A172 (cell line): ENCODE results near the gene GRIK3. TPM values are rescaled to one million over a fixed set of nuclear protein-coding genes. Genes with fewer than 3 reads are reported as not detected.

Source experiments
- DNase-seq: peaks from one replicate; pipeline ENCODE4 v3.0.0-alpha.2; 2015; ENCODE audit warnings: low spot score
- total RNA-seq: library from RNA; depleted of rRNA; stranded (reverse); fragments of >200 nt; shearing (Covaris generic); gene quantifications from 2 replicates; pipeline ENCODE4 v1.2.3, GENCODE V29; 2014

The GRIK3 gene
- total RNA-seq, 1 experiment from 2014 or later = not detected

DNA sequence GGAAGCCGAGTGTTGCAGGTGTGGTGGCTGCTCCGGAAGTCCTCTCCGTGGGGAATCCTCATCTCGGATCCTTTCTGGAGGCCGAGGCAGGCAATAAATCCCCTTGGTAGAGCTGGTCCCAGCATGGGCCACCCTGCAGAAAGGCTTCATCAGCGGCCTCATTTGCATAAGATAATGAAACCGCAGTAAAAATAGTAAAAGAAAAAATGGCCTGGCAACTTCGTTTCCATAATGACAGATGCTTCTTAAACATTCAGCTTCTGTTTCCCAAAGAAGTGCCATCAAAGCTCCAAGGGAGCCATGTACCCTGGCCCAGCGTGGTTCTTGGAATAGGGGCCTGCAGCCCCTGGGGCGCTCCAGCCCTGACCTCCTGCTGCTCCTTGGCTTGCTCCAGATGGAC is 244.1 kb downstream of the GRIK3 start:
- no peak for DNase-seq

DNA sequence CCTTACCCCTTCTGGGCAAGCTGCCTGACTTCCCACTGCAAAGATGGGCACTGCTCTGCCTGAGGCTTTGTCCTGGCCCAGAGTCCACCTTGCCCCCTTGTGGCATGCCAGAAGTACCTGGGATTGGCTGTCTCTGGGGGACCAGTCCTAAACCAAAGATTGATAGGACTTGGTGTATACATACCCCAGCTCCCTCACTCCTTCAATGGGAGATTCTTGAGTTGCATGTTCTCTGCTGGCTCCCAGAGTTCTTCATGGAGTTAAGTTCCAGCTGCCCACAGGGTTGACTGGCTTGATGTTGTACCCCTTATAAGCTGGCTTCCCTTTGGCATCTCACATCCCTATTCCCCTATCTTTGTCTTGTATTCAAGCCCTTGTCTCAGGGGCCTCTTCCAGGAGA is 244.8 kb downstream of the GRIK3 start:
- no peak for DNase-seq

DNA sequence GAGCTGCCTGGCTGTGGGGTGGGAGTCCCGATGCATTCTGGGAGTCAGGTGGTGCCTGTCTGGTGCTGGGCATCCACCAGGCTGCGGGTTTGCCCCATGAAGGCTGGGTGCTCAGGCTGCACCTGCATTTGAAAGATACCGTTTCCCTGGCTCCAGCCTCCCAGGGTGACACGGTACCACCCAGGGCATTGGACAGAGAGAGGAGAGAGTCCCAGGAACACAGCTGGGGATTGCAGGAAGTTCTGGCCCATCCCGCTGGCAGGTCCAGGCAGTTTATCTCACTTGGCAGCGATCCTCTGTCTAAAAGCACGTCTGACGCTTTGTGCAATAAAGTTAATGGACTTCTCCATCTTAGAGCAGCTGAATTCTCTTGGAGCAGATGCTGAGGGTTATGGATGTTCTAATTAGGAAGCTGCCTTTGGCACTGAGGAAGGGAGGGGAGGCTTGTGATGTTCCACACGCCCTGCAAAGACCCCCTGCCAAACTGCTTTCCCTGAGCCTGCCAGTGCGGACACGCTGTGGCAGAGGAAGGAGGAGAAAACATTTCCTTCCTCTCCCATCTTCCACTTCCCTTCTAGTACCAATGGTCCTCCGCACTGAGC is 246.9 kb downstream of the GRIK3 start:
- no peak for DNase-seq

DNA sequence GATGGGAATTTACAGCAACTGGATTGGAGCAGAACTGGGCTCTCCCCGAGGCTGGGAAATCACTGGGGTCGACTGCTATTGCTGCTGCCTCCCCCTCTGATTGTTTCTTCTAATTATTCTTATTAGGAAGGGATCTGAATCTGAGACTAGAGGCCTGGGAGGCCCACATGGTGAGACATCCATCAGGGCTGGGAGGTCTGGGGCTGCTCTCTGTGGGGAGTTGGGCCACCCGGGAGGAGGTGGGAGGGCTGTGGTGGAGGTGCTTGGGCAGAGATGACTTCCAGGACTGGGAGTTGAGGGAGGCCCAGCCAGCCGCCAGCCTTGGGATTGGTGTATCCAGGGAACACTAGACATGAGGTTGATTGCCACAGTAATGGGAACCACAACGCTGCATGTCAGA is 247.9 kb downstream of the GRIK3 start:
- DNase-seq = no peak

DNA sequence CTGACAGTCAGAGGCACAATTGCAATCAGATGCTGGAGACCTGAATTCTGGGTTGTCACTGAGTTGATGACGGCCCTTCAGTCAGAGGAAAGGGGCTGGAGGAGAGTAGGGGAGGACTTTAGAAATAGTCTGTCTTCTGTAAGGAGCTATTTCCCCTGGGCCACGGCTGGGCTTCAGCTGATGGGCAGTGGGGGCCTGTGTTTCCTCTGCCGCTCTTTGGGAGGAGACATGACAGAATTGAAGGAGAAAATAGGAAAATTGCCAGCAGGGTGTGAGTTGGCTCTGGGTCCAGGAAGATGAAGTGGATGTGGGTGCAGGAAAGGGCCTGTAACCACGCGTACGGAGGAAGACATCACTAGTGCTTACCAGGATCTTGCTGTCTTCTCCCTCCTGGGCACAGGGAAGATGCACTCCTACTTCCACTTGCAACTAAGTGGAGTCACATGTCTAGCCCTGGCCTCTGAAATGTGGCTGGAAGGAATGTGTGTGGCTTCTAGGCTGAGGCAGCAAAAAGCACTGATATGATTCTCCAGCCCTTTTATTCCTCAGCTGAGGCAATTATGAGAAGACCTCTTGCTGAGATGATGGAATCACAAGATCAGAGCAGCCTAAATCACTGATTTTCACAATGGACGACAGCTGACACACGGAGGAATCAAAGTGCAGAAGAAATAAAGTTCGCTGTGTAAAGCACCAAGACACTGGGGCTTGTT is 250.0 kb downstream of the GRIK3 start:
- DNase-seq = no peak

DNA sequence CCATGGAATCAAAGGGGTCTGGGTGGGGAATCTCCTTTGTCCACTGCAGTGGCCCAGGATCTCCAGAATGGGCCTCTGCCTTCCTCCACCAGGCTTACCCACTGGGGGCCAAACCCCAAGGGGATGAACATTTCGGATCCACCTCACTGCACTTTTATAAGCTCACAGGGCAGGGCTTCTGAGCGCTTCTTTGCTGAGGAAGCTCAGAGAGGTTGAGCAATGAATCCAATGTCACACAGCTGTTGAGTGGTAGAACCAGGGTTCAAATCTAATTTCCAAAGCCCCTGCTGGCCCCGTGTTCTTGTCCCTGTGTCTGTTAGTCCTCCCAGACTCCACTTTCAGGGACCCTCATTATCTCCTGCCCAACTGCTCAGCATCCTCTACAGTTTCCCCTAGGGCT is 250.8 kb downstream of the GRIK3 start:
- DNase-seq = no peak

DNA sequence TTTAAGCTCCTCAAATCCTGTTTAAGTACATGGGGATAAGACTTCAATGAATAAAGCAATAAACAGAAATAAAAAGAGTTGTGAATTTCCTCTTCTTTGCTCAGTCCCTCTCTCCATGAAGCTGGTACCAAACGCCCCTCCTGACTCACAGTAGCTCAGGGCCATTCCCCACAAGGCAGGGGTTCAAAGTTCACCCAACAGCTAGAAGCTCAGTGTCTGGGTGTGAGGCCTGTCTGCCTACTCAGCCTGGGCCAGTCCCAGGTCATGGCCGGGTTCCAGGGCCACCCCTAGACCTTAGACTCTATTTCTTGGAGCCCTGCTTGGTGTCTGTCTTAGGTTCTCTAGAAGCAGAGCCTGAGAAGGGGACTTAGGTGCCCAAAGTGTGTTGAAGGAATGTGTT is 251.5 kb downstream of the GRIK3 start:
- DNase-seq = no peak

DNA sequence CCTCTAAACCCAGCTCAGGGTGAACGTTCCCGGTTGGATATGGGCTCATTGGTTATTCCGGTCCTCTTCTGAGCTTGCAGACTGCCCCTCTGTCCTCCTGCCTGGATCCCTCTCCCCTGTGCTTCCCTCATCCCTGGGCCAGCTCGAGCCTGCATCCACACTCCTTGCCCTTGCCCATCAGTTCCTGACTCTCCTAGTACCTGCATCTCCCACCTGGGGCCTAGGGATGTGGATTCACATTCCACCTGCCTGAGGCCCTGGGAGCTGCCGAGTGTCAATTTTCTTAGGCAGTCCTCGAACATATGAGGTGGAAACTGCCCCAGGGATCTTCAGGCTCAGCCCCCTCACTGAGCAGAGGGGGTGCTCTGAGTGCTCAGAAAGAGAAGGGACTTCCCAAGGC is 252.2 kb downstream of the GRIK3 start:
- no peak for DNase-seq

DNA sequence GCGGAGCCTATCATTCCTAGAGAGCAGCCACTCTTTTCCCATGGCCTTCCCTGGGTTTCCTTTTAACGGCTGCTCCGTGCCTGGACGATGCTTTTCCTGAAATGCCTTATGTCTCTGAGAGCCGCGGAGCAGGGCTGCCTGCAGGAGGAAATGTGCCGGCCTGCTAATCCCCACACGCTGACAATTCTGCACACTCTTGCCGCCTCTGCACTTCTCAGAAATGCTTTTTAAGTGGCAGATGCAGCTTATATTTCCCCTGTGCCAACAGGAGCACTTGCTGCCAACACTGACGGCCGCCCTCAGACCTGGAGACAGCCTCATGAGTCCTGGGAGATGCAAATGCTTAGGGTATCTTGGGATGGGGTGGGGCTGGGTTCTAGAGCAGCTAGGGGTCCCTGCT is 253.2 kb downstream of the GRIK3 start:
- DNase-seq = no peak

DNA sequence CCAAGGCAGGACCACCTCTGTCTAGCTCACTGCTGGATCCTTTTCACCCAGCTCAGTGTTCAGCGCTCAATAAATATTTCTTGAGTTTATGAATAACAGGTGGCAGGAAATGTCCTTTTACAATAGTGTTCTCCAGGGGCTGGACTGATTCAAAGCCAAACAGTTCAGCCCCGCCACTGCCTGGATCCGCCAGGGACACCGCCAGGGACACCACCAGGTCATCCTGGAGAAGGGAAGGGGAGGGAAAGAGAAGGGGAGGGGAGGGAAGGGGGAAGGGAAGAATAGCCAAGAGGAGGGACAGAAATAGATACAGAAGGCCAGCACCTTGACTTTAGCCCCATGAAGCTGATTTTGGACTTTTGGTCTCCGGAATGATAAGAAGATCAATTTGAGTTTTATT is 255.6 kb downstream of the GRIK3 start:
- no peak for DNase-seq

DNA sequence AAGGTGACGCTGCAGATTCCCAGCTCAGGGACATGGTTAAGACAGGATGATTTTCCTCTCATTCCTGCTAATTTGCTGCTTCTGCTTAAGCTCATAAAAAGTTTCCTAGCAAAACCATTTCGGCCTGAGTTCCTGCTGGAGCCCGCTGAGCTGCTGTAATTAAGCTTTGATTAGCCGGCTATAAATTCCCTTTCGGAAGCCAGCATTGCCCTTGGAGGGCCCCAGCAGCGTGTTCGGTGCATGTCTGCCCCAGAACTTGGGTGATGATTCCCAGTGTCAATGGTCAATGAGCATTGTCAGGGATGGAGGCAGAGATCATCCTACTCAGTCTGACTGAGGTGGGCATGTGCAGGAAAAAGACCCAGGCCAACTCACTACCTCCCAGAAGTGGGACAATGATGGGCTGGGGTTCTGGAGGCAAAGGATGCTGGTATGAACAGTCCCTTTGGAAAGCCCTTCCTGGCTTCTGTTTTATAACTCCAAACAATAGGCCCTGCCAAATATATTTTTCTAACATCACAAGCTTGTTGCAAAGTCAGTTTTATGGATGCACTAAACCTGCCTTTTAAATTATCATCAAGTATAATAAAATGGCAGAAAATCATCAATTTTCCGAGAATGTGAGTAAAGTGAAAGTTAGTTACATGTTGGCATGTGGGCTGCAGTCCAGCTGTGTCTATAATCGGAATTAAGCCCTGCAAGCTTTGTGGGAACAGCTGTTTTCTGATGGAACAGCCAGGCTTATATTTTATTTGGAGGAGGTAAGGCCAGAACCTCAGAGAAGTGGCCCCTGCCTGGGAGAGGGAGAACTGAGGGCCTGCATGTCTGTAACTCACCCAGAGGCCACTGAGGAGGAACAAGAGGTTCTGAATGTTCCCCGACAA is 257.1 kb downstream of the GRIK3 start:
- no peak for DNase-seq

DNA sequence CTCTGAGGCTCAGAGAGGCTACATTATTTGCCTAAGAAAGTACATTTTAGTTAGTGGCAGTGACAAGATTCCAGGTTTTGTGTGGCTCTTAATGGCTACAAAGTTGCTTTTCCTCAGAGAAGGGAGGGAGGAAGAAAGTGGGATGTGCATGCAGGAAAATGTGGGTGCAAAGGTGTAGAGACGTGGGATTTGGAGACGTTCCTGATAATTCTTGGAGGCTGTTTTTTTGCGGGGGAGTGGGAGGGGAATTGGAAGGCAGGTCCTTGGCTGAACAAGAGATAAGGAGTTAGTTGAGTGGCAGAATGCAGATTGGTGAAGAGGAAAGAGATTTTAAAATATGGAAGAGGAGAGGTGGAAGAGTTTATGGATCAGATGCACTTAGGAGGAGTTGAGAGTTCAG is 258.1 kb downstream of the GRIK3 start:
- no peak for DNase-seq

DNA sequence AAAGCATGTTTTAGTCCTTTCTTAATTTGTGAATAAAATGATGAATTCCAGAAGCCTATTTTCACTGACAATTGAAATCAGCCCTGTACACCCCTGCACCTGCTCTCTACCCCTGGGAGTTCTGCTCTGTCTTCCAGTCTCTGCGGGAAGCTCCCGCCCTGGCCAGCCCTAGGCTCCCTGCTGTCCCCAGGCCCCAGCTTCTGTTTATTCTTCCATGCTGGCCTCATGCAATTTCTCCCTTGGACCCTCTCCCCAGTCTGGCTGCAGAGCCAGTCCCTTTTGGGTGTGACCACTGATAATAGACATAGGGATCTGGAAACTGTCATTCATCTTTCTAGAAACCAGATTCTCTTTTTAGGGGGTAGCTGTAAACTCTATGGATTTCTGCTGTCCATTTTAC is 258.6 kb downstream of the GRIK3 start:
- no peak for DNase-seq

DNA sequence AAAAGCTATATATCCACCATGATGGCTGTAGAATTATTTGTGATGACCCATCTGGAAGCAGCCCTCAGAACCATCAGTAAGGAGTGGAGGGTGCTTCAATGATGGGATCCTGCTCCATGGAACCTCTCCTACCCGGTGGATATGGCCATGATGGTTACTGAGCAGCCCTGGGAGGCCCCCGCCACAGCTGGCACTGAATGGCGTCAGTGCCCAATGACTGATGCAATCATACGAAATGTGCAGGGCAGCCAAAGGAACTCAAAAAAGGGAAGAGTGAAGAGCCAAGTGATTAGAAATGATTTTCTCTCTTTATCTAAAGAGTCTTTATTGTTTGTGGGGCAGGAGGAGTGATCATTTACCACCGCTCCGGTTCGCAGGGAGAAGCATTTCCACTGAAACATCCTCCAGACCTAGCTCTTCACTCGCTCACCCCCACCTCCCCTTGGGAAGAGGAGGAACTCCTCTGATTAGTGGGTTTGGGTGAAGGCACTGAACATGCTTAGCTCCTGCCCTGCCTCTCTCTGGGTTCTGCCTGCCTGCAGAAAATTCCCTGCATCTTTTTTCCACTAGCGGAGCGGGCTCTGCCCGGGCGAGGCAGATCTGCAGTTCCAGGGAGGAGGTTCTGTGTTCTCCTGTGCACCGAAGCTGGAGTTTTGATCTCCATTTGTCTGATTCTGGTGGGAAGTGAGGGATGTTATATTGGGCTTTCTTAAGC is 260.3 kb downstream of the GRIK3 start:
- DNase-seq = no peak

DNA sequence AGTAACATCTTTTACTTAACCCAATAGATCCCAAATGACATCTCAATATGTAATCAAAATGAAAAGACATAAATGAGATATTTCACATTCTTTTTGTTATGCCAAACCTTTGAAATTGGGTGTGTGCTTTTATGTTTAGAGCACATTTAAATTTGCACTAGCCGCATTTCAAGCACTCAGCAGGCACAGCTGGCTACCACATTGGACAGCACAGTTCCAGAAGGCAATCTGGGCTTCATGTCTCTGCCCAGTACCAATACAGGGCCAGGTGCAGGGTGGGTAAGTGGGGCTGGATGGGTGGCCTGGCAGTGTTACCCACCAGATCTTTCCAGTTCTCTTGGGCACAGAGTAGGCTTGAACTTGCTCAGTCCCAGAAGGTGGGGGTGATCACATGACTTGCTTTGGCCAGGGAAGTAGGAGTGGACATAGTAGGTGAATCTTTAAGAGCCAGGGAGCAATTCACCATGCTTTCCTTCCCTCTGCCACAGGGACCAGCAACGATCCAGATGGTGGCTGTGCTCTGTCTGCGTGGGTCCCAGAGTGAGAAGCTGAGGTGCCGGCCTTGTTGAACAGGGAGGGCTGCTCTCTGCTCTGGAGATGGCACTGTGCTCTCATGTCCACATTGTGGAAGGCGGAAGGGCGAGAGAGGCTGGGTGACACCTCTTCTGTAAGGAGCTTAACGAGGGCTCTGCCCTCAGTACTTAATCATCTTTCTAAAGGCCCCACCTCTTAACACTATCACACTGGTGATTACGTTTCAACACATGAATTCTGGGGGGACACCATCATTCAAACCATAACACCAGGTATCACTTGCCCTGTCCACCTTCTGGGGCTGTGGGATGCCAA is 261.4 kb downstream of the GRIK3 start:
- DNase-seq = no peak

DNA sequence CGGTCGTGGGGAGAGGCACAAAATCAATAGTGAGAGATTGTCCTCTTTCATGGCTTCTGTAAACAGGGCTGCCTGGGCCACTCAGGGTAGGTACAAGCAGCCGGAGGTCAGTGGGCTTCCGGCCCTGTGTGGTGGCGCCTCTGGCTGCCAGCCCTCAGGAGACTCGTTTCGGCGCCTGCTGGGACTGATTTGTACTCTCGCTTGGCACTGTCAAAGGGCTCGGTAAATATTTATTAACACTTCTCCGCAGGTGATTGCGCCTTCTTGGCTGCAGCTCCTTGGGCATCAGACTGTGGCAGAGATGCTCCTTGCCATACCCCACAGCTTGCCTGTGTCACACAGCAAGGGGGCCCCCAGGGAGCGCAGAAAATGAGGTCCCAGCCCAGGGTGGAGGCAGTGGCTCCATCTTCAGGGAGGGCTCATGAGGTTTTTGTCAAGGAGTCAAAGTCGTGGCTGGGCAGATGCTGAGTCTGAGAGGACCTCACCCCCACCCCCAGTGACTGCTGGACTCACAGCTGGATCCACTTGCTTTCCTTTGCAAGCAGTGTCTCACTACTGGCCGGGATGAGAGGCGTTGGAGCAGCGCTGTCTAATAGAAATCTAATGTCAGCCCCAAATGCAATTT is 262.5 kb downstream of the GRIK3 start:
- no peak for DNase-seq

DNA sequence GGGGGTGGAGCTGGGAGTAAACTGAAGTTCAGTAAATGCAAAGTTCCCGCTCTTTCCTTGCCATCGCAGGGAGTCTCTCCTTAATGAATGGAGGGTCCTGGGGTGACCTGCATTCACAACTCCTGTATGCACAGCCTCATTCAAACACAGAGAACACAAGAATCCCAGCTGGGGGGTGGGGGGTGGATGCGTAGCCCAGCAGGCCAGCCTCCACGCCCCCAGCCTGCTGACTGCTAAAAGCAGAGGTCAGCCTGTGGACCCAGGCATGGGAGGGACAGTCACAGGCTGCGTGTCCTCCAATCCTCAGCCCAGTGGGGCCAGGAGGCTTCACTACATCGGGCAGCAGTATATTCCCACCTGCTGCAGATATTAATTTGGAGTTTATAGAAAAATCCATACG is 263.1 kb downstream of the GRIK3 start:
- no peak for DNase-seq

DNA sequence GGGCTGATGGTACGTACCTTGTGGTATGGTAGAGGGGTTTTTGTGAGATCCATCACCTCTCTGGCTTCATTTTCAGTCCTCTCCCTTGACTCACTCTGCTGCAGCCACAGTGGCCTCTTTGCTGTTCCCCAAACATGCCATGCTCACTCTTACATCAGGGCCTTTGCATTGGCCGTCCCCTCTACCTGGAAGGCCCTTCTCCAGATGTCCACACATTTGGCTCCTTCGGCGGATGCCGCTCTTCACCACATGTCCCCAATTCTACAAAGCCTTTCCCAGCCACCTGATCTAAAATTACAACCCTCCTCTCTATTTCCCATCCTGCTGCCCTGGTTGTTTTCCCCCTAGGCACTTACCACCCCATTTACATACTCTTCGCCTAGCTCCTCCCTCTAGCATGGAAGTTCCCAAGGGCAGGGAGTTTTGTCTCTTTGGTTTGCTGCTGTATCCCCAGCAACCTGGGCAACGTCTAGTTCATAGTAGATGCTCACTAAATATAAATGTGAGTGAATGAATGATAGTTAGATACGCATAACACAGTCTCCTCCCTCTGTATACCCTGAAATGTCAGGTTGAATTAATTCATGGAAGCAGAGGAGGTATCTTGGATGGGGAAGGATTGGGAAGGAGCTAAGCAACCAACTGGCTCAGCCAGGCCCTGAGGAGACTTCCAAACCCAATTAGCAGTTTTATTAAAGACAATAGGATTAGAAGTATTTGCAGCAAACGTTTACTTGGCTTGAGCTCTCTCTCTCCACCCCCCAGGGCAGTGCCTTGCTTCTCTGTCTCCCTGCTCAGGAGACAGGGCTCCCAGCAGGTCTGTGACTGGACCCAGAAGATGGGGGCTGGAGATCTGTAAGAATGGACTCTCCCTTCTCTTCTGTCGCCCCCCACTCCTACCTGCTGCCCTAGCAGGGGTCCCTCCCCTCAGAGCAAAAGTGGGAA is 264.2 kb downstream of the GRIK3 start:
- no peak for DNase-seq

DNA sequence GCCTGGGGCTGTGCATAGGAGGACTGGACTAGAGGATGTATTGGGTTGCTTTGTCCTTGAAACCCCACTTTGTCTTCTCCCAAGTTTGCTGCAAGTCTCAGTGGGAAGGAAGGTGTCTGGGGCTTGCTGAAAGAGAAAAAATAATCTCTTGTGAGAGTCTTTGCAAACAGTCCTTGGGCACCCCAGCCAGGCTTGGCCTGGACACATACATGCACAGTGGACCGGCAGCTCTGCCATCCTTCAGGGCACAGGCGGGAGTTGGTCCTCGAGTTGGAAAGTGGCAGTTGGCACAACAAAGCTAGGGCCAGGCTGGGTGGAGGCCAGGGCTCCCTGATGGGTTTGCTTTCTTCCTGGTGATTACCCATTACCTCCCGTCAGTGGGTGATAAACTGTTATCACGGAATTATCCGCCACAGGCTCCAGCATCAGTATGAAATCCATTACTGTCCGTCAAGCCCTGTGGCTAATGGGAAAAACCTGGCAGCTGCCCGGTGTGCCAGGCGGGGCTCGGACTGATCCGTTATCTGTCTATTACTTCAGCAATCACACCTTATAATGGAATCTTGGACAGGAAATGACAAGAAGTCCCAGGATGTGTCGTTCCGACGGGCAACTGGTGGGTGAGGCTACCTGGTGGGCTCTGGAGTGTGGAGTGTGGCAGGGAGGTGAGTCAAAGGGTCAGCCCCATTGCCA is 265.7 kb downstream of the GRIK3 start:
- DNase-seq = no peak
